NCI-H2171 (cell line): ENCODE data around the gene KRT34.
"Not testable (repeated sequence)": the region's sequence is repeated elsewhere in the genome, so short reads cannot be mapped to it uniquely, and the experiment has no call there.

Source experiments
- DNase-seq: peaks from one replicate; lab custom pipeline; 2025; lab: John Stamatoyannopoulos, UW

KRT34 gene

GRCh38 chr17:41381943-41382342, at the start of gene KRT34:
Gene KRT34 (minus strand): TSS chr17:41382306. CDS start chr17:41382246, 60 bp downstream.
- DNase-seq = not testable (repeated sequence)

- not testable (repeated sequence) for DNase-seq
Observed at GRCh38 chr17:41430376-41430775, 48.3 kb upstream of the KRT34 start.

DNA sequence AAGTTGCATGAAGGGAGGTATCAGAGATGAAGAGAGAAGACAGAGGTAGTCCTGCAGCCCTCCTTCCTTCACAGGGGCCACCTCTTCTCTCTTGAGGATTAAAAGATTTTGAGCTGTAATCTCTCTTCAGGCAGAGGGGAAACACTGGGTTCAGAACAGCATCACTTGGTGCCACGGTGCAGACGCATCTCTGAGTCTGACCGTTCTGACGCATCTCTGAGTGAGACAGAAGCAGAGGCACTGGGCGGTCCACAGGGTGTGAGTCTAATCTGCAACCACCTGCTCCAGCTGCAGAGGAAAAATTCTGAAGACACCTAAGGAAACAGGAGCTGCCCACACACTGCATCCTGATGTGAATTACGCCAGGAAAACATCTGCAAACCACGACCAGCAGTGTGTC, 47.6 kb upstream of the KRT34 start:
- DNase-seq = no peak

DNA sequence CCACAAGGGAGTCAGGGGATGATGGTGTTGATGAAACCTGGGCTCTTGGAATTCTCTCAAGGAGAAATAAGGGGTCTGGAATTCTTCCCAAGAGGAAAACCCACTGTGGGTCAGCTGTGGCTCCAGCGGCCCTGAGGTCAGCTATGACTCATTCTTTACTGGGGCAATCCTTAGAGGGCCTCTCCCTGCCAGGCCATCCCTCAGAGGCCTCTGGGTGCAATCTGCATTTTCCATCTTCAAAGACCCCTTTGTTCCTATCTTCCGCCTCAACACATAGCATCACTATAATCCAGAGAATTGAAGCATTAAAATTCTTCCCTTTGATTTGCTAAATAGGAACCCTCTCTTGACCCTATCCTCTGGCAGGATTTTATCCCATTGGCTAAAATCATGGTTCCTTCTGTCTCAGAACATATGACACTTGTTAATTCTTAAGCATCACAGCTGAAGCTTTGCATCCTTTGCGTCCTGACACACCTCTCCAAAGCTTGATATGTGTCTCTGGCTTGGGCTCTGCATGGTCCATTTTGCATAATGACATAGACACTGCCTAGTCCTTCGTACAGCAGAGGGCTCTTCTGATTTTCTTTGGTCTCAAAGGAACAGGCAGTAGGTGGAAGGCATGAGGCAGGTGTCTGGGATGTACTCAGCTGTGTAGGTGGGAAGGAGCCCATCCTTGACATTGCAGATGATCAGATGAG, 46.6 kb upstream of the KRT34 start:
- no peak for DNase-seq

GRCh38 chr17:41424111-41424635, 42.1 kb upstream of the KRT34 start, which contains the start of gene KRT37:
Gene KRT37 (minus strand): TSS chr17:41424585. CDS start chr17:41424523, 62 bp downstream.
- DNase-seq = no peak

- DNase-seq = not testable (repeated sequence)
Observed at GRCh38 chr17:41422586-41422985, 40.5 kb upstream of the KRT34 start.

GRCh38 chr17:41421617-41422016, 39.5 kb upstream of the KRT34 start:
- no peak for DNase-seq

DNA sequence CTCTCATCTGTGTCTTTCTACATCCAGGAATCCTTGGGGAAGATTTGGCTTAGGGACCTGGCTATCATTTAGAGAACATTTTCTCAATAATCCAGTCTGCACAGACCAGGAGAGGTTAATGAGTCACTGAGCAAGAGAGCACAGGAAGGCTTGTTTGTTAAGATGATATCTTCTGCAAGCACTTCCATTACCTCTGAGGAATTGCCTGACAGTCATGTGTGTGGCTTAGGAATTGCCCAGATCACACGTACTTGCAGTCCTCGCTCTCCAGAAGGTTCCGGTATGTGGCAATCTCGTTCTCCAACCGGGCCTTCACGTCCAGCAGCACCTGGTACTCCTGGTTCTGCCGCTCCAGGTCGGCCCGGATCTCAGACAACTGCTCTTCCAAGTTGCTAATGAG, 39.0 kb upstream of the KRT34 start:
- DNase-seq = no peak

- DNase-seq = no peak
Observed at GRCh38 chr17:41420134-41420533, 38.0 kb upstream of the KRT34 start.

GRCh38 chr17:41419716-41420115, 37.6 kb upstream of the KRT34 start:
- DNase-seq = no peak

DNA sequence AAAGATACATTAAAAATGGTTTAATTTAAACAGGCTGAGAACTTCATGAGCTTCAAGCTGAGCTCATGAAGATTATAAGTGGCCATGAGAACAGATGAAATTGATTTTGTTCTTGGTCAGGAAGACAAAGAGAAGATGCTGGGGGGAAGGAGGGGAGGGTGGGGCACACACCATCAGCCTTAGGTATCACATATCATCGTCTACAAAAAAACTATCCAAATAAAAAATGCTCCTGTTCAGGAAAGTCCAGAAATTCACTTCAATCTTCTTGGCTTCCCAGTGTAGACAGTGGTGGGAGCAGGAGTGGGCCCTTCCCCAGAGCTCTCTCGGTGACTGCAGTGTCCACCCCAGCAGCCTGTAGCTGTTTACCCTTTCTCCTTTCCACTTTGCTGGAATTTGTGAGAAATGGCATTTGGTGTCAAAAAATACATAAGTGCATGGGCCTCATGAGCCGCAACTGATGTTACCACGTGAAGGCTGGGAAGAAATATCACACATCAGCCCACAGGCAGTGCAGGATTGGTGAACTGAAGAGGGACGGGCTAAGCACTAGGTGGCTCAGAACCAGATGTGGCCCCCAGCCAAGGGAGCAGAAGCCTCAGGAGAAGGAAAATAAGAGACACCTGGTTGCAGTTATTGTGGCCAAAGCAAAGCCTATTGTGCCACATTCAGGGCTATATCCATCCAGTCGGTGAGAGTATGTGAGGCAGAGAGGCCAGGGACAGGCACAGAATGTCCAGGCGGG, 36.2 kb upstream of the KRT34 start:
- no peak for DNase-seq

DNA sequence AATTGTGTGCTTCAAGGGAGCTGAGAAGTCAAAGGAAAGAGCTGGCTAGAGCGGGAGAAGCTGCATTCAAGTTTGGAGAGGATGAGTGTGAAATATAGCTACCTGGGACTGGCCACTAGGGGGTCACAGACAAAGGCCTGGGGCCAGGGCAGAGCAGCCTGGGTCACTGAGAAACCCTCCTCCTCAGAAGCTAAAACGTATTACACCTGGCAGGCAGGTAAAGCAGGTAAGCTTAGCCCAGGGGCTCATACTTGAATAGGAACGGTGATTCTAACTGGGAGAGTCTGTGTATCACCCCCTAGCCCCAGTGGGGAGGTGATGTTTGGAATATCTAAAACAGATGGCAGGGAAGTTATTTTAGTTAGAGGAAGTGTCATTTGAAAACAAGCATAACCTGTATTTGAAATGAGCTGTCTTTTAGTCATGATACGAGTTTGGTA, 35.5 kb upstream of the KRT34 start:
- DNase-seq = no peak

DNA sequence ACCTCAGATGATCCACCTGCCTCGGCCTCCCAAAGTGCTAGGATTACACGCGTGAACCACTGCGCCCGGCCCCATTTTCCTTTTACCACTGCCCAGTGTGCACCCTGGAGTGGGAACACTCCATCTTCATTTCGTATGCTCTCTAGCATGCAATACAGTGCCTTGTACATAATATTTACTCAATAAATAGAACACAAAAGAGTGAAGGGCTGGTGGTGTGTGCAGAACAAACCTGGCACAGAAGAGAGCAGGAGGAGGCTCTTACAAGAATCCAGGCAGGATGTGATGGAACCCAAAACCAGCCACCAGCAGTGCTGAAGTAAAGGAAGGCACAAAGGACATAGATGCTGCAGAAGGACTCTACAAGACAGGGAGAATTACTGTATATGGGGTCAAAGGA, 35.0 kb upstream of the KRT34 start:
- DNase-seq = no peak

DNA sequence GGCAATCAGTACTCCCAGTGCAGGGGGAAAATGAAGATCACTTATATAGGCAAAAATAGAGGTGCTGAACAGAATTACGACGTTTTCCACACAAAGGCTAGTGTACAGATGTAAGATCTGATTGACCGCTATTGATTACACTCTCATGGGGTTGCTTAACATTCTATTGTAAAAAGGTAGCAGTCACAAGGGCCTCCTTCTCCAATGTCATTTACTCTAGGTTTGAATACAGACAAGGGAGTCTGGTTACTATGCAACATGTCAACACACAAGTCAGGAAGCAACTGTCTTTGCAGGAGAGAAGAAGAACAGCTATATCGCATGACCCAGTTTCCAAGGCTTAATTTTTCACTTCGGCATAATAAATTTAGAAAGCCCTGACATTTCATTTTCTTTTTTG, 34.4 kb upstream of the KRT34 start:
- DNase-seq = no peak

- no peak for DNase-seq
Observed at GRCh38 chr17:41415833-41416335, 33.8 kb upstream of the KRT34 start.

DNA sequence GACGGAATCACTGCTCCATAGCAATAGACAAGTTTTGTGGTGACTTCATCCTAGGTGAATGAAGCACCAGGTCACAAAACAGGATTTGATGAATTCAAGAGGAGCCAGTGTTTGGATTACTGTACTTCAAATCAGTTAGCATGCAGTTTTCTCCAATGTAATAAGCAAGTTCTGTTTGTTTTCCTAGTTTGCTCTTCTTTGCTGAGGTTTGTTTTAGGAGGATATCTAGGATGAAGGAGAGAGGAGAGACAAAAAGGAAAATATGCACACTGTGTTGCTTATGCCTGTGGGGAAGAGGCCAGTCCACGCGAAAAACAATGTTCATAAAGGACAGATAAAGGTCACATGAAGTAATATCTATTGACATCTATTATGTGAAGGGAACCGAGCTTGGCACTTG, 33.3 kb upstream of the KRT34 start:
- DNase-seq = no peak

GRCh38 chr17:41413982-41414381, 31.9 kb upstream of the KRT34 start:
- no peak for DNase-seq

GRCh38 chr17:41413353-41413957, 31.3 kb upstream of the KRT34 start:
- no peak for DNase-seq

- no peak for DNase-seq
Observed at GRCh38 chr17:41411072-41411840, 29.1 kb upstream of the KRT34 start.

- no peak for DNase-seq
Observed at GRCh38 chr17:41407226-41407625, 25.1 kb upstream of the KRT34 start.

DNA sequence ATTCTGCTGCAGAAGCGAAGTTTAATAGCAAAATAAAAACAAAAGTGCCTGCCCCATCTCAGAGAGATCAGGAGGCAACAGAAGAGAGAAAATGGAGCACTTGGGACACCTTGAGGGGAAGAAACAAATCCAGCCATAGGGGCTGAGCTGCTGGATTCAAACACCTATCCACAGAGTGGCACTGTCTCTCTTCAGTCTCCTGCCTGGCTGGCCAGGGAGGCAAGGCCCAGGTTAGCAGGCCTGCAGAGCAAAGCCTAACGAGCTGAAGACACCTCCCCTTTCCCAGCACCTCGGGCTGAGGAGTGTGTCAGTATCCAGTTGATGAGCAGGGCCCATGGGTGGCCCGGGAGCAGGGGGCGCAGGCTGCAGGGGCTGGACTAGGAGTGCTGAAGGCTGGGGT, 24.1 kb upstream of the KRT34 start:
- DNase-seq = no peak
